ENCODE results near the gene F11R.

DNA sequence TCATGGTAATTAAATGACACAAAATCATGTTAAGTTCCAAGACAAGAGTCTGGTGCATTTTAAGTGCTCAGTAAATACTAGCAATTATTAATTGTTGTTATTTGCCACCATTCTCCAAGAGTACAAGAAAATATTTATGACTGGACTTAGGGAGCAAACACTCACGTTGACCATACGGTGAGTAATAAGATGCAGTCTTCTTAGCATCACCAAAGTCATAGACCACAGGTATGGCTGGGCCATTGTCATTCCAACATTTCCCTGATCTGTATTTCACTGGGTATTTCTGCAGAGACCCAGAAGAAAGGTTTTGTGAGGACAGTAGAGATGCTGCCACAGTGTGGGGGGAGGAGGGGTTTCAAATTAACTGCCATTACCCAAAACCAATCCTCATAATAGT lies 71.1 kb downstream of the F11R start:
- TF ChIP-seq, protein P1, sequence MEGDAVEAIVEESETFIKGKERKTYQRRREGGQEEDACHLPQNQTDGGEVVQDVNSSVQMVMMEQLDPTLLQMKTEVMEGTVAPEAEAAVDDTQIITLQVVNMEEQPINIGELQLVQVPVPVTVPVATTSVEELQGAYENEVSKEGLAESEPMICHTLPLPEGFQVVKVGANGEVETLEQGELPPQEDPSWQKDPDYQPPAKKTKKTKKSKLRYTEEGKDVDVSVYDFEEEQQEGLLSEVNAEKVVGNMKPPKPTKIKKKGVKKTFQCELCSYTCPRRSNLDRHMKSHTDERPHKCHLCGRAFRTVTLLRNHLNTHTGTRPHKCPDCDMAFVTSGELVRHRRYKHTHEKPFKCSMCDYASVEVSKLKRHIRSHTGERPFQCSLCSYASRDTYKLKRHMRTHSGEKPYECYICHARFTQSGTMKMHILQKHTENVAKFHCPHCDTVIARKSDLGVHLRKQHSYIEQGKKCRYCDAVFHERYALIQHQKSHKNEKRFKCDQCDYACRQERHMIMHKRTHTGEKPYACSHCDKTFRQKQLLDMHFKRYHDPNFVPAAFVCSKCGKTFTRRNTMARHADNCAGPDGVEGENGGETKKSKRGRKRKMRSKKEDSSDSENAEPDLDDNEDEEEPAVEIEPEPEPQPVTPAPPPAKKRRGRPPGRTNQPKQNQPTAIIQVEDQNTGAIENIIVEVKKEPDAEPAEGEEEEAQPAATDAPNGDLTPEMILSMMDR (IDR thresholded peaks at IDR 0.05), result no peak
- TF ChIP-seq POLR2A (IDR thresholded peaks at IDR 0.05), result no peak
- no peak for TF ChIP-seq EP300 (IDR thresholded peaks at IDR 0.05)
